ENCODE results near the gene TOX2.

- TF ChIP-seq CTCF (IDR thresholded peaks at IDR 0.05 in 4 of 5, conservative IDR thresholded peaks at IDR 0.05 in 1 of 5) (no peak), POLR2A (IDR thresholded peaks at IDR 0.05) (no peak)
These were observed 159.8 kb downstream of the TOX2 start for GRCh38 chr20:44074252-44075151.

All from gastrocnemius medialis (tissue), 4 donors.